Occipital lobe (tissue), 2 donors: ENCODE results near the gene RBM5. TPM values are rescaled to one million over a fixed set of nuclear protein-coding genes. Genes with fewer than 3 reads are reported as not detected.

Experiments
- DNase-seq: peaks from one replicate; lab custom pipeline; 2025; lab: John Stamatoyannopoulos, UW
- total RNA-seq: library from RNA; depleted of rRNA; stranded (reverse); fragments of >200 nt; gene quantifications from one replicate; pipeline ENCODE4 v1.2.3, GENCODE V29; 2014

The RBM5 gene
- total RNA-seq, 1 donor from 2014 or later = 205 TPM

GRCh38 chr3:50138266-50139200, 49.8 kb downstream of the RBM5 start:
- no peak for DNase-seq

GRCh38 chr3:50139308-50139707, 50.6 kb downstream of the RBM5 start:
- no peak for DNase-seq

GRCh38 chr3:50139718-50140423, 51.2 kb downstream of the RBM5 start:
- no peak for DNase-seq

GRCh38 chr3:50140990-50141389, 52.3 kb downstream of the RBM5 start:
- no peak for DNase-seq

GRCh38 chr3:50146316-50146901, 57.7 kb downstream of the RBM5 start:
- DNase-seq = no peak

- no peak for DNase-seq
Measured at GRCh38 chr3:50147016-50147415, 58.3 kb downstream of the RBM5 start.

- DNase-seq = no peak
Measured at GRCh38 chr3:50147447-50147846, 58.7 kb downstream of the RBM5 start.

GRCh38 chr3:50147861-50148260, 59.1 kb downstream of the RBM5 start:
- no peak for DNase-seq

- no peak for DNase-seq
Measured at GRCh38 chr3:50150404-50150750, 61.7 kb downstream of the RBM5 start.

- DNase-seq = no peak
Measured at GRCh38 chr3:50150863-50151686, 62.4 kb downstream of the RBM5 start.

- DNase-seq = no peak
Measured at GRCh38 chr3:50151728-50152127, 63.0 kb downstream of the RBM5 start.

GRCh38 chr3:50153782-50154475, 65.2 kb downstream of the RBM5 start:
- no peak for DNase-seq

- no peak for DNase-seq
Measured at GRCh38 chr3:50154476-50154839, 65.7 kb downstream of the RBM5 start.

GRCh38 chr3:50154840-50155490, 66.2 kb downstream of the RBM5 start, which contains the start of gene SEMA3F:
TSS of gene SEMA3F (plus strand) at chr3:50155324. CDS start at chr3:50159623, 4,299 bp downstream.
- DNase-seq = no peak

GRCh38 chr3:50155491-50155878, 66.8 kb downstream of the RBM5 start:
- DNase-seq = no peak

- no peak for DNase-seq
Measured at GRCh38 chr3:50155891-50156290, 67.2 kb downstream of the RBM5 start.

- no peak for DNase-seq
Measured at GRCh38 chr3:50156549-50157493, 68.1 kb downstream of the RBM5 start.

- no peak for DNase-seq
Measured at GRCh38 chr3:50157827-50158529, 69.3 kb downstream of the RBM5 start.
